ENCODE results near the gene PPP1R10.

PPP1R10 gene

GRCh38 chr6:30556066-30556905, 60.8 kb downstream of the PPP1R10 start, which contains the start of gene GNL1:
Gene GNL1, minus strand, starts transcription at chr6:30556489. Its CDS starts 286 bp downstream, at chr6:30556203.
- DNase-seq (ENCODE audit: low spot score), result peak; percentile 98

- DNase-seq (ENCODE audit: low spot score), result no peak
These were observed 61.3 kb downstream of the PPP1R10 start for GRCh38 chr6:30555816-30556065.

DNA sequence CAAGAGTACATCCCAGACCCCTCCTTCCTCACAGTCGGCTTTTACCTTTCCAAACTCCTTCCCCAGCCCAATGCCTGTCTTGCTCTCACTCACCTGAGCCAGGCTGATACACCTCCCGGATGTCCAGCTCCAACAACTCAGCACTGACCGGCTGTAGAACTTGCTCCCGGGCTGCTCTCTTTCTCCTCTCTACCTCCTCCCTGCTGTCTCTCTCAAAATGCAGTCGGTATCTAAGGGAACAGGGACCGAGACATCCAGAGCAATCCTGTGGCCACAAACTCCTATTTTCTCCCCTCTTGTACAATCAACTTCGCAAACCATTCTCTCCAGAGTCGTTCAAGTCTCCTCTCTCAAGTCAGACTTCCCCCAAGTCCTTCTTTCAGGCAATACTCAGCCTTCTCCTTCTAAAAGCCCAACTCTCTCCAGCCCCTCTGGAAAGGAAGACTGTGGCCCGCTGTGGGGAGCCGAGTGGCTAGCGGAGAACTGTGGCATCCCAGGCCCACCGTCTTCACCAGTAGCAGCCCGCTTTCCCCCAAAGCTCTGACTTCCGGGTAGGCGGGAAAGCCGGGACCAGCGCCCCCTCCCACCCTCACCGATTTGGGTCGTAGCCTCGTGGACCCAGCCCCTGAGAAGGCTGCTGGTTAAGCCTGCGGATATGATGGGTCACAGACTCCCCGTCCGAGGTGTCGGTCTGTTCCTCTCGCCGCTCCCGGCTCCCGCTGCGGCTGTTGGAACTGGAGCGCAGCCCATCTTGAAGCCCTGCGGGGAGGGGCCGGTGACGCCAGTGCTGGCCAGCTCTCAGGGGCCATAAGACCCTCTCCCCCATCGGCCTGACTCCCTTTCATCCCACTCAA, 61.9 kb downstream of the PPP1R10 start:
- no peak for DNase-seq (ENCODE audit: low spot score)

- DNase-seq (ENCODE audit: low spot score), result no peak
These were observed 62.6 kb downstream of the PPP1R10 start for GRCh38 chr6:30554404-30554803.
